ENCODE measurements around the gene PAX2. TPM values are rescaled to one million over a fixed set of nuclear protein-coding genes. Genes with fewer than 3 reads are reported as not detected.

Gene PAX2
- total RNA-seq, 2 donors from 2014 or later = 0.38 to 0.90 TPM

- Mint-ChIP-seq H3K4me1 (ENCODE audit: low read depth) (no peaks in the 10 kb centered on the region), H3K36me3 (ENCODE audit: insufficient read depth in 2 of 2) (no peaks in the 10 kb centered on the region), H3K9me3 (no peaks in the 10 kb centered on the region), H3K27me3 (ENCODE audit: low read depth) (peaks cover 65% of the 10 kb centered on the region), H3K4me3 (no peak overlapping the region), H3K27ac (no peak overlapping the region)
- ATAC-seq (replicated peaks in 1 of 2) (no peak), DNase-seq (no peak)
Measured at GRCh38 chr10:100819424-100819823, 74.0 kb downstream of the PAX2 start.

- Mint-ChIP-seq H3K27me3 (ENCODE audit: low read depth) (peaks cover 65% of the 10 kb centered on the region), H3K4me1 (ENCODE audit: low read depth) (peaks cover 9% of the 10 kb centered on the region), H3K27ac (no peak overlapping the region), H3K36me3 (ENCODE audit: insufficient read depth in 2 of 2) (peaks cover 0 to 3% of the 10 kb centered on the region in 2 donors), H3K4me3 (no peak overlapping the region), H3K9me3 (no peaks in the 10 kb centered on the region)
- ATAC-seq (replicated peaks in 1 of 2) (no peak), DNase-seq (no peak)
Measured at GRCh38 chr10:100823194-100823593, 77.8 kb downstream of the PAX2 start.

DNA sequence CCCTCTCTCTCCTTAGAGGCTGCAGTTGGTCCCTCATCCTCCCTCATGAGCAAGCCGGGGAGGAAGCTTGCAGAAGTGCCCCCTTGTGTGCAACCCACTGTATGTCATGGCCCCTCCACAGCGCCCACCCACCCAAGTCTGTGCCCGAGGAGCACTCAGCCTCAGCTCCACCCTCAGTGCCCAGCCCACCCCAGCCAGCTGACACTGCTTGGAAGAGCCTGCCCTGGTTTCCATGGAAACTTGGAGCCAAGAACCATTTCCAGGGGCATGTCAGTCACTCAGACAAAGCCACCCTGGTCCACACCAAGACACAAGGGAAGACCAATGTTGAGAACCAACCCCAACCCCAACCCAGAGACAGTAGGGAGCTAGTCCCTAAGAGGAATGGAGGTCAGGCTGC is 79.5 kb downstream of the PAX2 start:
- Mint-ChIP-seq H3K36me3 (ENCODE audit: insufficient read depth in 2 of 2) (peaks cover 2 to 4% of the 10 kb centered on the region in 2 donors), H3K9me3 (no peaks in the 10 kb centered on the region), H3K4me1 (ENCODE audit: low read depth) (peaks cover 26% of the 10 kb centered on the region), H3K4me3 (no peak overlapping the region), H3K27me3 (ENCODE audit: low read depth) (peaks cover 58% of the 10 kb centered on the region), H3K27ac (no peak overlapping the region)
- no peak for ATAC-seq (replicated peaks in 1 of 2)
- no peak for DNase-seq

DNA sequence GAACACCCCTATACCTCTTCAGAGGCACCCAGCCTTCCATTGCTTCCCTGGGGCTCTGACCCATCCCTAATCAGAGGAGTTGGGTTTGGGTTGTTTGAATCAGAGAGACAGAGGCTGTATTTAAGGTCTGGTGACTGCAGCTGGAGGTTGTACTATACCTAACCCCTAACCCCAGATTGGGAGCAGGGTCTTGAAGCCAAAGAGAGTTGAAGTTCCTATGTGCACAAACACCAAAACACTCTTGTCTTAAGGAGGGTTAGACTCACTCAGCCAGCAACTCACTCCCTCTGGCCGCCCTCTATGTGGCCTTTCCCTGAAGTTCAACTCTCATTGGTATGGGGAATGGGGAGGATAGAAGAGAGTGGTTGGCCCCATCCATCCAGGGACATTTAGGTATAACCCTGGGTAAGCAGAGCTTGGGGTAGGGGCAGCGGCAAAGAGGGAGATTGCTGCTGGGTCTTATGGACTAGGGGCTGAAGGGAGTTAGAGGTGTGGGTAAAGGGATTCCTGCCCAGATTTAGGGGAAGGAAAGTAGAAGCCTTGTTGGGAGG is 80.0 kb downstream of the PAX2 start:
- Mint-ChIP-seq H3K27me3 (ENCODE audit: low read depth) (peaks cover 53% of the 10 kb centered on the region), H3K36me3 (ENCODE audit: insufficient read depth in 2 of 2) (peaks cover 2 to 5% of the 10 kb centered on the region in 2 donors), H3K9me3 (no peaks in the 10 kb centered on the region), H3K27ac (no peak overlapping the region), H3K4me3 (peak overlapping the region; percentile 51 to 62), H3K4me1 (ENCODE audit: low read depth) (peaks cover 31% of the 10 kb centered on the region)
- DNase-seq (no peak), ATAC-seq (replicated peaks in 1 of 2) (no peak)

DNA sequence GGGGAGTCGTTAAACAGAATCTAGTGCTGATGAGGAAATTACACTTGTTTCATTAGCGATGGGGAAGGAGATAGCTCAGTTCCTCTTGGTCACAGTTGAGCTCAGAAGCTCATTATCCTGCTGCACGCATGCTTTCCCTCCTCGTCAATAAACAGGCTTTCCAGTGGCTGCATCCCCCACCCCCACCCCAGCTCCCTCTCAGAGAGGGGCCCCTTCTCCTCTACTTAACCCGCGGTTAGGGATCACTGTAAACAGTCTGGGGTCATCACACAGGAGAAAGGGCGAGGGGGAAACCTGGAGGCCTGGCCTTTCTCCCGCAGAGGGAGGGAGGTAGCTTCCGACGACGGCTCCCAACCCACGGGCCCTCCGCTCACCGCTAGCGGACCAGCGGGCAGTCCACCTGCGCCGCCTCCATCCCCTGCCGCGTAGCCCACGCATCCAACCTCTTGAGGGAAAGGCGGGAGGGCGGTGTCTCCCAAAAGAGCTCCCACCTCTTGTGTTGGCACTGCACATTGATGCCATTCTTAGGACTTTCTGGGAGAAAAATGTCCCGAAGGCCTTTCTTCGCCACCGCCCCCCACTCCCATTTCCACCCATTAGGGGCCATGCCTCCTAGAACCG is 80.8 kb downstream of the PAX2 start:
- peaks cover 2 to 5% of the 10 kb centered on the region in 2 donors for H3K36me3 Mint-ChIP-seq (ENCODE audit: insufficient read depth in 2 of 2)
- DNase-seq (no peak), ATAC-seq (replicated peaks in 1 of 2) (no peak)
- peaks cover 36% of the 10 kb centered on the region for H3K4me1 Mint-ChIP-seq (ENCODE audit: low read depth)
- peaks cover 47% of the 10 kb centered on the region for H3K27me3 Mint-ChIP-seq (ENCODE audit: low read depth)
- H3K4me3 Mint-ChIP-seq = peak overlapping the region in 1 of 2 donors; percentile 62
- no peak overlapping the region for H3K27ac Mint-ChIP-seq
- no peaks in the 10 kb centered on the region for H3K9me3 Mint-ChIP-seq

DNA sequence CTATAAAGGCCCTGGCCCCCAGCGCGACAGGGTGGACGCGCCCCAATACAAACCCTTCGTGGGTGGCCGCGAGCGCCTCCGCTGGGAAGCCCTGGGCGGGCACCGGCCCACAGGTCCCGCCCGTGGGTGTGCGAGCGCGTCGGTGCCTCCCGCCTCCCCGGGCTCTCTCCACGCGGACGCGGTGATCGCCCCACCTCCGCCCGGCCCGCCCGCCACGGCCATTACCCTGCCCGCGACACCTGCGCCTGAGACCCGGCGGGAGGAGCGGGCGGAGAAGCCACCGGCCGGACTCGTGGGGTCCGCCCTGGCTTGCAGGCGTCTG is 81.2 kb downstream of the PAX2 start:
- Mint-ChIP-seq H3K9me3 (no peaks in the 10 kb centered on the region), H3K4me1 (ENCODE audit: low read depth) (peaks cover 36% of the 10 kb centered on the region), H3K36me3 (ENCODE audit: insufficient read depth in 2 of 2) (peaks cover 2 to 5% of the 10 kb centered on the region in 2 donors), H3K27me3 (ENCODE audit: low read depth) (peaks cover 44% of the 10 kb centered on the region), H3K4me3 (peak overlapping the region; percentile 76 to 86), H3K27ac (no peak overlapping the region)
- ATAC-seq (replicated peaks in 1 of 2) = peak; percentile 20
- no peak for DNase-seq

- Mint-ChIP-seq H3K27ac (no peak overlapping the region), H3K27me3 (ENCODE audit: low read depth) (peaks cover 38% of the 10 kb centered on the region), H3K36me3 (ENCODE audit: insufficient read depth in 2 of 2) (peaks cover 2 to 5% of the 10 kb centered on the region in 2 donors), H3K4me3 (peak overlapping the region; percentile 76 to 86), H3K9me3 (no peaks in the 10 kb centered on the region), H3K4me1 (ENCODE audit: low read depth) (peaks cover 36% of the 10 kb centered on the region)
- peak; percentile 66 to 72 for DNase-seq
- ATAC-seq (replicated peaks in 1 of 2) = peak; percentile 61 to 70
Measured at GRCh38 chr10:100826983-100827818, 81.8 kb downstream of the PAX2 start.

GRCh38 chr10:100827819-100828737 is 82.7 kb downstream of the PAX2 start:
- peaks cover 36% of the 10 kb centered on the region for H3K4me1 Mint-ChIP-seq (ENCODE audit: low read depth)
- peaks cover 29% of the 10 kb centered on the region for H3K27me3 Mint-ChIP-seq (ENCODE audit: low read depth)
- peaks cover 2 to 5% of the 10 kb centered on the region in 2 donors for H3K36me3 Mint-ChIP-seq (ENCODE audit: insufficient read depth in 2 of 2)
- peak; percentile 57 to 64 for ATAC-seq (replicated peaks in 1 of 2)
- H3K27ac Mint-ChIP-seq = no peak overlapping the region
- DNase-seq = peak; percentile 65 to 78
- H3K9me3 Mint-ChIP-seq = no peaks in the 10 kb centered on the region
- H3K4me3 Mint-ChIP-seq = peak overlapping the region; percentile 74 to 86

DNA sequence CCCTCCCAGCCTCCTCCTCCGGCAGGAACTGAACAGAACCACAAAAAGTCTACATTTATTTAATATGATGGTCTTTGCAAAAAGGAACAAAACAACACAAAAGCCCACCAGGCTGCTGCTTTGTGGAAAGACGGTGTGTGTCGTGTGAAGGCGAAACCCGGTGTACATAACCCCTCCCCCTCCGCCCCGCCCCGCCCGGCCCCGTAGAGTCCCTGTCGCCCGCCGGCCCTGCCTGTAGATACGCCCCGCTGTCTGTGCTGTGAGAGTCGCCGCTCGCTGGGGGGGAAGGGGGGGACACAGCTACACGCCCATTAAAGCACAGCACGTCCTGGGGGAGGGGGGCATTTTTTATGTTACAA is 83.3 kb downstream of the PAX2 start:
- Mint-ChIP-seq H3K36me3 (ENCODE audit: insufficient read depth in 2 of 2) (peaks cover 2 to 5% of the 10 kb centered on the region in 2 donors), H3K27ac (no peak overlapping the region), H3K4me1 (ENCODE audit: low read depth) (peaks cover 36% of the 10 kb centered on the region), H3K4me3 (peak overlapping the region; percentile 74 to 86), H3K27me3 (ENCODE audit: low read depth) (peaks cover 23% of the 10 kb centered on the region), H3K9me3 (no peaks in the 10 kb centered on the region)
- peak; percentile 58 to 61 for ATAC-seq (replicated peaks in 1 of 2)
- DNase-seq = peak; percentile 45 to 53

GRCh38 chr10:100829097-100829870 is 83.9 kb downstream of the PAX2 start:
- DNase-seq (peak; percentile 27 to 39), ATAC-seq (replicated peaks in 1 of 2) (peak; percentile 17 to 26)
- H3K4me1 Mint-ChIP-seq (ENCODE audit: low read depth) = peaks cover 36% of the 10 kb centered on the region
- peak overlapping the region; percentile 84 to 86 for H3K4me3 Mint-ChIP-seq
- peaks cover 17% of the 10 kb centered on the region for H3K27me3 Mint-ChIP-seq (ENCODE audit: low read depth)
- H3K9me3 Mint-ChIP-seq = no peaks in the 10 kb centered on the region
- H3K36me3 Mint-ChIP-seq (ENCODE audit: insufficient read depth in 2 of 2) = peaks cover 2 to 5% of the 10 kb centered on the region in 2 donors
- H3K27ac Mint-ChIP-seq = no peak overlapping the region

- peak; percentile 31 to 36 for DNase-seq
- peaks cover 36% of the 10 kb centered on the region for H3K4me1 Mint-ChIP-seq (ENCODE audit: low read depth)
- no peaks in the 10 kb centered on the region for H3K9me3 Mint-ChIP-seq
- ATAC-seq (replicated peaks in 1 of 2) = no peak
- H3K4me3 Mint-ChIP-seq = peak overlapping the region; percentile 83 to 84
- H3K27ac Mint-ChIP-seq = no peak overlapping the region
- H3K27me3 Mint-ChIP-seq (ENCODE audit: low read depth) = peaks cover 8% of the 10 kb centered on the region
- H3K36me3 Mint-ChIP-seq (ENCODE audit: insufficient read depth in 2 of 2) = peaks cover 2 to 5% of the 10 kb centered on the region in 2 donors
Measured at GRCh38 chr10:100829933-100830727, 84.7 kb downstream of the PAX2 start.
